ENCODE results near the gene YPEL1.
"Not testable (repeated sequence)": the region's sequence is repeated elsewhere in the genome, so short reads cannot be mapped to it uniquely, and the experiment has no call there.

Gene YPEL1

GRCh38 chr22:21720191-21720859, 15.3 kb downstream of the YPEL1 start:
- FAIRE-seq = not testable (repeated sequence)

- no peak for FAIRE-seq
Observed at GRCh38 chr22:21719024-21719423, 16.6 kb downstream of the YPEL1 start.

GRCh38 chr22:21718499-21718898, 17.1 kb downstream of the YPEL1 start:
- FAIRE-seq = no peak

DNA sequence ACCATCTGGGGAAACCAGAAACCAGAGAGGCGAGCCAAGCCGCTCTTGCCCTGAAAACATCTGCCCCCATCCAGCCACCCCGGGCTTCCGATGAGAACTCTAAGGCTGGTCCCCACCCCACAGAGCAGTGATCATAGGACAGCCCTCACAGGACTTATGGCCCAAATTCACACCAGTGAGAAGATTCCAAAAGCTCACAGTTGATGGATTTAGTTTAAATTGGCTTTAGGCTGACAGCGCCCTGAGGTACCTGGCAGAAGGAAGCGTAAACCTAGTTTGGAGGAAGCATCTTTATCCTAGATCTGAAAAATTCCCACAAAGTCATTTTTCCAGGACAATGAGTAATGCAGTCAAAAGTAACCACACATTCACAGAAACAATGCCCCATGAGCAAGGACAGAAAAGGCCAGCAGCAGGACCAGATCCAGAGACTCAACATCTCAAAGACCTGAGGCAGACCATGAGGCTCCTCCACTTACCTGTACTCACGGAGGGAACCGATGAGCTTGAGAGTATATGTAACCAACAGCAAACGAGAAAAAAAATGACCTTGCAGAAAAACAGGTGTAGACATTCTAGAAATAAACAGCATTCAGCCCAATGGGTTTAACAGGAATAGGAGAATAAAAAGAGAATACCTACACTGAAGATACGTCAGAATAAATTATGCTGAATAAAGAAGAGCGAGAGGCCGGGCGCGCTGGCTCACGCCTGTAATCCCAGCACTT, 19.0 kb downstream of the YPEL1 start:
- FAIRE-seq = not testable (repeated sequence)

GRCh38 chr22:21714786-21715185, 20.8 kb downstream of the YPEL1 start:
- no peak for FAIRE-seq

- no peak for FAIRE-seq
Observed at GRCh38 chr22:21714059-21714770, 21.4 kb downstream of the YPEL1 start.

- no peak for FAIRE-seq
Observed at GRCh38 chr22:21713428-21714058, 22.1 kb downstream of the YPEL1 start.

- no peak for FAIRE-seq
Observed at GRCh38 chr22:21712751-21713427, 22.7 kb downstream of the YPEL1 start.

DNA sequence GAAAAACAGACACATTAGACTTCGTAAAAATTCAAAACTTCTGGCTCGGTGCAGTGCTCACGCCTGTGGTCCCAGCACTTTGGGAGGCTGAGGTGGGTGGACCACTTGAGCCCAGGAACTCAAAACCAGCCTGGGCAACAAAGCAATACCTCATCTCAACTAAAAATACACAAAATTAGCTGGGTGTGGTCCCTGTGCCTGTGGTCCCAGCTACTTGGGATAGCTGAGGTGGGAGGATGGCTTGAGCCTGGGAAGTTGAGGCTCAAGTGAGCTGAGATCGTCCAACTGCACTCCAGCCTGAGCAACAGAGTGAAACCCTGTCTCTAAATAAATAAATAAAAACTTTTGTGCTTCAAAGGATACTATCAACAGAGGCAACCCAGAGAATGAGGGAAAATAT, 23.7 kb downstream of the YPEL1 start:
- no peak for FAIRE-seq

DNA sequence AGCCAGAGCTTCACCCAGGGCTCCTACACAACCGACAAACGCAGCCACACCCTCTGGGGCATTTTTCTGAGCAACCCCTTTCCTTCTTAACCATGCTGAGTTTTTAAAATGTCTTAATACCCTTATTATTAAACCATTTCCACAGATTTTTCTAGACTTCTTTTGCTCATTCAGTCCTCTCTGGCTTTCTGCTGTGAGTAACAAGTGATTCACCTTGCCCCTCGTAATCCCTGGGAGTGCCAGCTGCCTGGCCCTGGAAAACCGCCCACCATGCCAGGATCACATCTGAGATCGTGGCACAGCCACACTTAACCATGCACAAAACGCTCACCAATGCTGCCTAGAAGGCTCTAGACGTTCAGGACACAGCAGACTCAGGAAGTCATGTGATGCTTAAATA, 25.4 kb downstream of the YPEL1 start:
- no peak for FAIRE-seq

GRCh38 chr22:21709688-21710087, 25.9 kb downstream of the YPEL1 start:
- FAIRE-seq = no peak

- FAIRE-seq = no peak
Observed at GRCh38 chr22:21708960-21709359, 26.6 kb downstream of the YPEL1 start.

DNA sequence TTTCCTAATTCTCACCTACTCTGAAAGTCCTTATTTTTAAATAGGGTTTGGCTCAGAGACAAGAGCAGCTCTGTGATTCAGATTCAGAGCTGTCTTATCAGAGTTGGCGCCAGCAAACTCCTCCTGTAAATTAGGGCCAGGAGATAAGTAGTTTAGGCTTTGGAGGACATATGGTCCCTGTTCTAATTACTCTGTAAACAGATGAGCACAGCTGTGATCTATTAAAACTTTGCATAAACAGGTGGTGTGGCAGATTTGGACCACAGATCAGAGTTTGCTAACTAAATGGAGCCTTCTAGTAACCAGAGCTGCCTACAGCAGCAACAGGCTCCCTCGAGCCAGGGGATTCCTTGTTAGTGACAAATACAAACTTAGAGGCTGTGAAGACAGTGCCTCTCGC, 27.9 kb downstream of the YPEL1 start:
- FAIRE-seq = no peak

DNA sequence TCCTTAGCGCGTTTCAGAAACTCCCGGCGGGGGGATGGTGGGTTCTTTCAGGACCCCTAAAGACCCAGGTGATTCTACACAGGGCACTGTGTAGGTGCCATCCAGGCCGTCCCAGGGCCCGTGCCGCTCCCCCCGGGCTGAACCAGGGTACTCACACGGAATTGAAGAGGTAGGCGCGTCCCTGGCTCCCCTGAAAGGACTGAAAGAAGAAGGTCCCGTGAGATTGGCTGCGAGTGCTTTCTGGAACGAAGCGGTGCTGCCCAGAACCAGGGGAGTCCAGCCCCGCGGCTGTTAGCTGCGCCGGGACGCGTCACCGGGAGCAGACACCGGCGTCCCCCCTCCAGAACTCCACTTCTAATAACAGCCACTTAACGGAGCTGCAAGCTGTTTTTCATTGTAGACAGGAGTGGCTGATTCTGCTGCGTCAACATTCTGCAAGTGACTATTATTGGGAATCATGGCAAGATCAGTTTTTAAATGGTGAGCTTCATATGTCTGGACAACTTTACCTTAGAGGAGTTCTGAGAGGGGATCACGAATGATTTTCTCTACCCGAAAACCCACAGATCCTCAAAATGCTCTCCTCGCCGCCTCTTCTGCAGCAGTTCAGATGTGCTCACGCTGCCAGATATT, 31.8 kb downstream of the YPEL1 start:
- no peak for FAIRE-seq

DNA sequence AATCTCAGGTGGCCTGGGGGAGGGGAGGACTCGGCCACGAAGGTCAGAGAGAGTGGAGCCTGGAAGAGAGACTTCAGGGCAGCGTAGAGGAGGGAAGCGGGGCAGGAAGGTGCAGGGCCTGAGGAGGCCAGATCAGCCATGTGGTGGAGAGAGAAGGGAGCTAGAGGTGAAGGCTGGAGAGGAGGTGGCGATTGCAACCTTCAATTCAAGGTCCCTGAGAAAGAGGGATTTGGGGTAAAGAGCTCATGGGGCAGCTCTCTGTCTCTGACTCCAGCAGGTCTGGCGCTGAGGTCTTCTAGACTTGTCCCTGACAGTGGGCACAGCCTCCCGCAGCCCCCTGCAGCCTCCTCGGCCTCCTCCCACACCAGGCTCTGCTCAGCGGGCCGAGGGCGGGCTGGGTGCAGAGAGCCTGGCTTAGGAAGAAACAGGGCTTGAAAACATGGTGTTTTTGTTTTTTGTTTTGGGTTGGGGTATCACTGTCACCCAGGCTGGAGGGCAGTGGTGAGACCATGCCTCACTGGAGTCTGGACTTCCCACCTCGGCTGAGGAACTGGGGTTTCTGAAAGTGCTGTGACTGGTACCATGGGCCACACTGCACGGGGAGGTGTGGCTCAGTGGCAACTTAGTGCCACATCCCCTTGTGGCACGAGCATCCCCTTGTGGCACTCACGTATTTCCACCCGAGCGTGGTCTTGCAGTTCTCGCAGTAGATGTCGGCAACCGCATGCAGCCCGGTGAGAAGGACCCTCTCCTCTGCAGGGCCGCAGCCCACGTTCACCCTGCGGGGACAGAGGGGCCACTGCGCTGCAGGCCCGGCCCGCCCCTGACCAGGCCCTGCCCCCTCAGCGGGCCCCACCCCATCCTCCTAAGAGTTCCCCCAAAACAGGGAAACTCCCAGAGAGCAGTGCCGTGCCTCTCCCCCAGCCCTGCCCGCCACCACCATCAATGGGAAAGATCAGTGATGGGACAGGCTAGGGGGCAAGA, 32.6 kb downstream of the YPEL1 start:
- FAIRE-seq = no peak

DNA sequence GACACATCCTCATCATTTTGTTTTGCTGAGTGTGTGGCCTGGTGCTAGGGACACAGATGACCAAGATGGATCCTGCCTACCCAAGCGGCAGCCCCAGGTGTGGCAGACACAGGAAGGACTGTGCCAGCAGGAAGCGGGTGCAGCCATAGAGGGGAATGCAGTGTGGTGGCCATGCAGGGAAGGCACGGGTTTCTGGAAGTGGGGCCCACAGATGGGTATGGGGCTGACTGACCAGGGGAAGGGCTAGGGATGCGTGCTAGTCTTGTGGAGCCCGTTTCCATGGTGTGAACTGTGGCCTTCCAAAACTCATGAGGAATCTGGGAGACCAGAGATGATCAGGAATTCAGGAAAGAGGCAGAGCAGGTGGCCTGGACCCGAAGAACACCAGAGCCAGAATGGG, 33.5 kb downstream of the YPEL1 start:
- FAIRE-seq = no peak

DNA sequence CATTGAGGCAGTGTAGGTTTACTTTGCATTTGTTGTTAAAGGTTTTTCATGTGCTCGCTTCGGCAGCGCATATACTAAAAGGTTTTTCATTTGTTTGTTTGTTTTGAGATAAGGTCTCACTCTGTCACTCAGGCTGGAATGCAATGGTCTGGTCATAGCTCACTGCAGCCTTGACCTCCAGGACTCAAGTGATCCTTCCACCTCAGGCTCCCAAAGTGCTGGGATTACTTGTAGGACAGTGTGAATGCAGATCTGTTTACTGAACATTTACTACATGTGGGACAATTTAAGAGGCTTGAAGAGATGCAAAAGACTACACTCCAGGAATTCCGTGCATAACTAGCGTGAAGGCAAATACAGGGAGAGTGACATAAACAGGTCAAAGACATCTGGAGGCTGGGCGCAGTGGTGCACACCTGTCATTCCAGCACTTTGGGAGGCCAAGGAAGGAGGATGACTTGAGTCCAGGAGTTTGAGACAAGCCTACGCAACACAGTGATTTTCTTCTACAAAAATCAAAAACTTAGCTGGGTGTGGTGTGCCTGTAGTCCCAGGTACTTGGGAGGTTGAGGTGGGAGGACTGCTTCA, 34.1 kb downstream of the YPEL1 start:
- FAIRE-seq = no peak

- no peak for FAIRE-seq
Observed at GRCh38 chr22:21700822-21701221, 34.8 kb downstream of the YPEL1 start.

DNA sequence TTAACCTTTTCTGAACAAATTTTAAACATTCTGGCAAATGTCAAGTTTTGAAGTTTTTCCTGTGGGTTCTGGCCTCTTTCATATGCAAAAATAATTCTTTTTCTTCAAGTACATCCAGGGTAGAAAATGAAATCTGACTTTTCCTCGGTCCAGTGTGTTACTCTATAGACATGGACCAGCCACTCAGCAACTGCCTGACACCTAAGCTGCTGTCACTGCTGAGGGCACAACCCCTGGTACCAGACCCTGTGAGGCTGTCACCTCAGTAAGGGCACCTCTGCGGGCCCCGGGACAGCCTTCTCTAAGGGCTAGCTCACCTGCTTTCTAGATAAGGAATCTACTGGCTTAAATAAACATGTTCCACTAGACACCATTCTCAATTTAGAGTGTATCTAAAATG, 36.0 kb downstream of the YPEL1 start:
- FAIRE-seq = no peak

- no peak for FAIRE-seq
Observed at GRCh38 chr22:21698430-21699329, 36.9 kb downstream of the YPEL1 start.
